ENCODE measurements around the gene GPS1.

Gene GPS1

DNA sequence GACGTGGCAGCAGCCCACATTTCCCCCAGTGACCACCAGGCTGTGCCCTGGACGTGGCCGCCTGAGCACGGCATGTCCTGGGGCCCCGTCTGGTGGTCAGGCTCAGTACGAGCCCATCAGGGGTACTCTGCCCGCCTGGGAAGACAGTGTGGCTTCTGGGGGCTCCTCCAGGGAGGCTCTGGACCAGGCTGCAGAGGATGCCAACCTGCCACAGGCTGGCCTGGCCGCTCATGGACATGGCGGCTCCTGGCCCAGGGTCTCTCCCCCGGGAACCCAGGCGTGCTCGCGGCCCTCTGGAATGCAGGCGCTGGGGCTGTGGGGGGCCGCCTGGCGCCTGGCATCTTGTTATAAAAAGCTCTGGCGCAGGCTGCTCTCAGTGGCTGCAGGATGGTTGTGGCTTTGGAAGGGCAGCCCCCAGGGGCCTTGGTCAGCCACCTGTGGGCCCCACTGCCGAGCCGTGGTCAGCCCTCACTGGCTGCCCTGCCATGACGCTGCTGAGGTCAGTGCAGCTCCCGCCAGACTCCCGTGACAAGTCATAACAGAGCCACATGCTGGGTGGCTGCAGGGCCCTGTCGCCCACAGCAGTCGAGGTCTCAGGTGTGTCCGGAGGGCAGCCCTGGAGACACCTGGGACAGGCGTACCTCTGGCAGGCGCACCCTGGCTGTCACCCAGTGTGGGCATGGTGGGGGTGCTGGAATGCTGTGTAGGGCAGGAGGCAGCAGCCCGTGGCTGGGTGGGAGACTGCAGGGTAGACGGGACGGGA, 44.0 kb upstream of the GPS1 start:
- TF ChIP-seq, protein P1, sequence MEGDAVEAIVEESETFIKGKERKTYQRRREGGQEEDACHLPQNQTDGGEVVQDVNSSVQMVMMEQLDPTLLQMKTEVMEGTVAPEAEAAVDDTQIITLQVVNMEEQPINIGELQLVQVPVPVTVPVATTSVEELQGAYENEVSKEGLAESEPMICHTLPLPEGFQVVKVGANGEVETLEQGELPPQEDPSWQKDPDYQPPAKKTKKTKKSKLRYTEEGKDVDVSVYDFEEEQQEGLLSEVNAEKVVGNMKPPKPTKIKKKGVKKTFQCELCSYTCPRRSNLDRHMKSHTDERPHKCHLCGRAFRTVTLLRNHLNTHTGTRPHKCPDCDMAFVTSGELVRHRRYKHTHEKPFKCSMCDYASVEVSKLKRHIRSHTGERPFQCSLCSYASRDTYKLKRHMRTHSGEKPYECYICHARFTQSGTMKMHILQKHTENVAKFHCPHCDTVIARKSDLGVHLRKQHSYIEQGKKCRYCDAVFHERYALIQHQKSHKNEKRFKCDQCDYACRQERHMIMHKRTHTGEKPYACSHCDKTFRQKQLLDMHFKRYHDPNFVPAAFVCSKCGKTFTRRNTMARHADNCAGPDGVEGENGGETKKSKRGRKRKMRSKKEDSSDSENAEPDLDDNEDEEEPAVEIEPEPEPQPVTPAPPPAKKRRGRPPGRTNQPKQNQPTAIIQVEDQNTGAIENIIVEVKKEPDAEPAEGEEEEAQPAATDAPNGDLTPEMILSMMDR (IDR thresholded peaks at IDR 0.05; ENCODE audit: low read depth, low read length): no peak
- H3K4me3 ChIP-seq (ENCODE audit: low read depth, low read length): no peak overlapping the region

DNA sequence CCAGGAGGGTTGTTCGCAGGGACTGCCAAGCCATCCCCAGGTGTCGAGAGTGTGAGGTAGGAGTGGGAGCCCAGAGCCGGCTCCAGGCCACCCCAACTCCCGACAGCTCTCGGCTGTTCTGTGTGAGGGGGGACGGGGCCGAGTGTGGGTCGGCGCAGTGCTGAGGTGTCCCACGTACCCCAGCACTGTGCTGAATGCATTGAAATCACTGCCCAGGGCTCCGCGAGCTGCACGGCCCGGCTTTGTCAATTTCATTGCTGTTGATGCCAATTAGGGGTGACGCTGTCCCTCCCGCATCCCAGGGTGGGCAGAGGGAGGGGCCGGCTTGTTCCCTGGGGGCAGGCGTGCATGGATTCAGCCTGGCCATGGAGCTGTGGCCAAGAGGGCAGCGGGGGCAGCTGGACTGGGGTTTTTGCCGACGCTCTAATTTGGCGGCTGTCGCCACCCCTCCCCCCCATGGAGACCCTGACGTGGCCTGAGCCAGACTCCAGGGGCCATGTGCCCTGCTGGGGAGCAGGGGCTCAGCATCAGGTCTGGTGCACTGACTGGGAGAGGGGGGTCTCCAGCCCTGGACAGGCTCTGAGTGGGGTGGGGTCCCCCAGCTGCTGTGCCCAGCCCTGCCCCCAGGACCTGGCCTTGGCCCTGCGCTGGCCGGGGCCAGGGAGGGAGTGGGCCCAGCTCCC, 43.3 kb upstream of the GPS1 start:
- TF ChIP-seq, protein P1 (IDR thresholded peaks at IDR 0.05; ENCODE audit: low read depth, low read length): no peak
- H3K4me3 ChIP-seq (ENCODE audit: low read depth, low read length): no peak overlapping the region

DNA sequence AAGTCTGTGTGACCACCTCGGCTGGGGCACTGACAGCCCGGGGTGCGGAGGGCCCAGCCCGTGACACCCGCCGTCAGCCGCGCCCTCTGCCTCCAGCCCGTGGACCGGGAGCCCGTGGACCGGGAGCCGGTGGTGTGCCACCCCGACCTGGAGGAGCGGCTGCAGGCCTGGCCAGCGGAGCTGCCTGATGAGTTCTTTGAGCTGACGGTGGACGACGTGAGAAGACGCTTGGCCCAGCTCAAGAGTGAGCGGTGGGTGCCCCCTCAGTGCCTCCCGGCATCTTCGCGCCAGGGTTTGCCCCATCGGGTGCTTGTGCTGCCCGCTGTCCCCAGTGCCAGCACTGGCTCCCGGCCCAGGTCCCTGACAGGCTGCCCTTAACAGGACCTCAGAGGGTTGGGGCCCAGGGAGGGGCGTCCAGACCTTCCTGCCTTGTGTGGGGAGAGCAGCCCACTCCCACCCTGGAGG, 42.7 kb upstream of the GPS1 start:
- TF ChIP-seq, protein P1 (IDR thresholded peaks at IDR 0.05; ENCODE audit: low read depth, low read length): no peak
- H3K4me3 ChIP-seq (ENCODE audit: low read depth, low read length): no peak overlapping the region

DNA sequence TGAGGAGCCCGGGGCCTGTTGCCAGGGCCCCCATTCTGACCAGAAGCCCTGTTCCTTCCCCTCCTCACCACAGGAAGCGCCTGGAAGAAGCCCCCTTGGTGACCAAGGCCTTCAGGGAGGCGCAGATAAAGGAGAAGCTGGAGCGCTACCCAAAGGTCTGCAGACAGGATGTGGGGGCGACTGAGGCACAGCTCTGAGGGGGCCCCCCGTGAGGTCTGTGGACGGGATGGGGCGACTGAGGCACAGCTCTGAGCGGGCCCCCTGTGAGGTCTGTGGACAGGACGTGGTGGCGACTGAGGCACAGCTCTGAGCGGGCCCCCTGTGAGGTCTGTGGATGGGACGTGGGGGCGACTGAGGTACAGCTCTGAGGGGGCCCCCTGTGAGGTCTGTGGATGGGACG, 42.3 kb upstream of the GPS1 start:
- H3K4me3 ChIP-seq (ENCODE audit: low read depth, low read length): no peak overlapping the region
- TF ChIP-seq, protein P1 (IDR thresholded peaks at IDR 0.05; ENCODE audit: low read depth, low read length): no peak

DNA sequence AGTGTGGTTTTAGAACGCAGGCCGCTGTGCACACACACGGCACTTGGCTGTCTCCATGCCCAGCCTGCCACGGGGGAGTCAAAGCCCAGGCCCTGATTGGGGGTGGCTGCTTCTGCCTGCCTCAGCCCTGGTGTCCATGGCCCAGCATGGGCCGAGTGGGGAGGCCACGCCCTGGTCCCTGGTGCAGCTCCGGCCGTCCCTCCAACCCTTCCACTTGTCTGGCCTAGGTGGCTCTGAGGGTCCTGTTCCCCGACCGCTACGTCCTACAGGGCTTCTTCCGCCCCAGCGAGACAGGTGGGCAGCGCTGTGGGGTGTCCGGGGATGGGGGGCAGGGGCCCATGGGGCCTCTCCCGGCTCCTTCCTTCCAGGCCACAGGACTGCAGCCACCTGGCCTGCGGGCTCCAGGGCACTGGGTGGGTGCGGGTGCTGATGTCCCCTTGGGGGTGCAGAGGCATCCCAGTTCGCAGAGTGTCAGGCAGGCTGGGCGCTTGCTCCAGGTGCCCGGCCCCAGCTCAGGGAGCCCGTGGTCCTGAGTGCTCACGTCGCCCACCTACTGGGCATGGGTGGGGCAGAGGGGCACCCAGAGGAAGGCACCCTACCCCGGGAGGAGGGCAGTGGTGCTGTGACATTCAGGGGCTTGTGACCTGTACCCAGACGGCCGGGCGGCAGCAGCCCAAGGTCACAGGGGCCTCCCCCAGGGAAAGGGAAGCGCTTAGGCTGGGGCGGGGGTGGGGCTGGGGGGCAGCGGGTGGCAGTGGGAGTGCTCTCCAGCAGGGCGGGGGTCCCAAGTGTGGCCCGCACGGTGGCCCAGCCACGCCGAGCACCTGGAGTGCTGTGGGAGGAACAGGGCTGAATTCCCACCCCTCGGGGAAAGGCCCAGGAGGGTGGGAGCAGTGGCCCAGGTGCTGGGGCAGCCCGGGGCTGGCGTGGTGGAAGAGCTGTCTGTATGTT, 40.8 kb upstream of the GPS1 start:
- H3K4me3 ChIP-seq (ENCODE audit: low read depth, low read length): no peak overlapping the region
- TF ChIP-seq, protein P1 (IDR thresholded peaks at IDR 0.05; ENCODE audit: low read depth, low read length): no peak

DNA sequence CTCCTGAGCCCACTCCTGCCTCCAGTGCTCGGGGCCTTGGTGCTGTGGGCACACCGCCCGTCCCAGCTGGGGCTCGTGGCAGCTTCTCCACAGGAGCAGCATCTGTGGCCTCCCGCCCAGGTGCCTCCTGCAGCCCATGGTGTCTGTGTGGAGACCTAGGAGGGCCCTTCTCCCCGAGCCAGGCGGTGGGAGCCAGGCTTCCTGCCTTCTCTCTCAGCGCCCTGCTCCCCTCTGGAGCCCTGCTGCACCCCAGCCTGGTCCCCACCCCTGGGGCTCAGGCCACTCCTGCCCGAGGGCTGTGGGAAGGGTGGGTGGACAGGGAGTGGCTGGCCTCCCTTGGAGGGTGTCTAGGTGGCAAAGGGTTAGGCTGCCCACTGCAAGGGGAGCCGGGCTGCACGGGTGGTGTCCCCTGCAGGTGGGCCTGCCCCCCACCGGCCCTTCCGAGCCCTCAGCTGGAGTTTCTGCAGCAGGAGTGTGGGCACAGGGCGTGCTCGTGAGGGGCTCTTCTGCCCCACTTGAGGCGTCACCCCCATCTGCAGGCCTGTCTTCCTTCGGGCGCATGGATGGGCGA, 40.0 kb upstream of the GPS1 start:
- TF ChIP-seq, protein P1 (IDR thresholded peaks at IDR 0.05; ENCODE audit: low read depth, low read length): no peak
- H3K4me3 ChIP-seq (ENCODE audit: low read depth, low read length): no peak overlapping the region
